ACC112 (cell line): Measurements from ENCODE around the gene ALOX15B.

Experiments
- H2AFZ ChIP-seq: fragments of 200-600 bp; sonication (generic); one replicate; pipeline ENCODE4 v1.6.0; 2017; ENCODE audit warnings: antibody characterized with exemption, low read length; ENCODE audit not compliant: unreplicated experiment
- H3K27ac ChIP-seq: fragments of 200-600 bp; sonication (generic); 2 replicates; pipeline ENCODE4 v1.5.1; 2014; ENCODE audit warnings: low read depth, mild to moderate bottlenecking, antibody characterized with exemption, low read length, moderate library complexity
- H3K27me3 ChIP-seq: fragments of 200-600 bp; sonication (generic); 2 replicates; pipeline ENCODE4 v1.6.1; 2014; ENCODE audit warnings: mild to moderate bottlenecking, antibody characterized with exemption, low read length, moderate library complexity, mixed read lengths; ENCODE audit not compliant: insufficient read depth
- H3K36me3 ChIP-seq: fragments of 200-600 bp; sonication (generic); 2 replicates; pipeline ENCODE4 v1.6.1; 2016; ENCODE audit warnings: mild to moderate bottlenecking, antibody characterized with exemption, low read length, moderate library complexity, mixed read lengths; ENCODE audit not compliant: insufficient read depth
- H3K4me1 ChIP-seq: fragments of 200-600 bp; sonication (generic); one replicate; pipeline ENCODE4 v1.6.1; 2016; ENCODE audit warnings: low read length, mixed read lengths; ENCODE audit not compliant: insufficient read depth, unreplicated experiment, control insufficient read depth
- H3K4me3 ChIP-seq: fragments of 200-600 bp; sonication (generic); 2 replicates; pipeline ENCODE4 v1.5.1; 2014; ENCODE audit warnings: mild to moderate bottlenecking, low read depth, low read length
- H3K79me2 ChIP-seq: fragments of 200-600 bp; sonication (generic); one replicate; pipeline ENCODE4 v1.6.0; 2016; ENCODE audit warnings: low read length; ENCODE audit not compliant: control insufficient read depth, unreplicated experiment, insufficient read depth

The ALOX15B gene

GRCh38 chr17:8041979-8042378, 3.1 kb downstream of the ALOX15B start:
- H3K27me3 ChIP-seq = no peaks in the 10 kb centered on the region
- H3K4me1 ChIP-seq = peaks cover 10% of the 10 kb centered on the region
- no peak overlapping the region for H3K4me3 ChIP-seq
- H2AFZ ChIP-seq = no peak overlapping the region
- H3K27ac ChIP-seq = no peak overlapping the region
- no peaks in the 10 kb centered on the region for H3K36me3 ChIP-seq
- no peaks in the 10 kb centered on the region for H3K79me2 ChIP-seq

GRCh38 chr17:8044819-8045810, 6.3 kb downstream of the ALOX15B start:
- H3K27me3 ChIP-seq = no peaks in the 10 kb centered on the region
- no peak overlapping the region for H3K4me3 ChIP-seq
- no peaks in the 10 kb centered on the region for H3K79me2 ChIP-seq
- H3K27ac ChIP-seq = no peak overlapping the region
- no peaks in the 10 kb centered on the region for H3K36me3 ChIP-seq
- peaks cover 8% of the 10 kb centered on the region for H3K4me1 ChIP-seq
- no peak overlapping the region for H2AFZ ChIP-seq

GRCh38 chr17:8046306-8046928, 7.6 kb downstream of the ALOX15B start:
- no peaks in the 10 kb centered on the region for H3K36me3 ChIP-seq
- no peak overlapping the region for H3K4me3 ChIP-seq
- H3K4me1 ChIP-seq = peaks cover 4% of the 10 kb centered on the region
- no peak overlapping the region for H3K27ac ChIP-seq
- H3K79me2 ChIP-seq = no peaks in the 10 kb centered on the region
- H2AFZ ChIP-seq = no peak overlapping the region
- no peaks in the 10 kb centered on the region for H3K27me3 ChIP-seq

DNA sequence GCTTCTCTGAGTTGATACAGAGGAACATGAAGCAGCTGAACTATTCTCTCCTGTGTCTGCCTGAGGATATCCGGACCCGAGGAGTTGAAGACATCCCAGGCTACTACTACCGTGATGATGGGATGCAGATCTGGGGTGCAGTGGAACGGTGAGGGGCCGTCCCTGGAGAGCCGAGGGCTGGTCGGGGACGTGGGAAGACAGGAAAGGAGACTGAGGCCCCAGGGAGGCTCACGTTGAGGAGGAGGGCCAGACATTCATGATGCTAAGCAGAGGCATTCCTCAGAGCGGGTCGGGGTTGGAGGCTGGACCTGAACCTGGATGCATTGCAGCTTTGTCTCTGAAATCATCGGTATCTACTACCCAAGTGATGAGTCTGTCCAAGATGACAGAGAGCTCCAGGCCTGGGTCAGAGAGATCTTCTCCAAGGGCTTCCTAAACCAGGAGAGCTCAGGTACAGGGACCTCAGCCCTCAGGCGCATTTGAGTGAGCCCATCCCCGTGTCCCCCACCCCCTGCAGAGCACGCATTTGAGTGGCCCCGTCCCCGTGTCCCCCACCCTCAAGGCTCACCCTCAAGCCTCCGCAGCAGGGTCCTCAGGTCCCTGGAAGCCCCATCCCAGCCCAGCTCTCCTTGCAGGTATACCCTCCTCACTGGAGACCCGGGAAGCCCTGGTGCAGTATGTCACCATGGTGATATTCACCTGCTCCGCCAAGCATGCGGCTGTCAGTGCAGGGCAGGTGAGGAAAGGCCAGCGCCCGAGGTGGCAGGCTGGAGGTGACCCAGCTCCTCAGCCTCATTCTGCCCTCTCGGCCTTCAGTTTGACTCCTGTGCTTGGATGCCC, 8.3 kb downstream of the ALOX15B start:
- no peak overlapping the region for H2AFZ ChIP-seq
- H3K27me3 ChIP-seq = no peaks in the 10 kb centered on the region
- H3K36me3 ChIP-seq = no peaks in the 10 kb centered on the region
- H3K4me3 ChIP-seq = no peak overlapping the region
- no peaks in the 10 kb centered on the region for H3K79me2 ChIP-seq
- no peaks in the 10 kb centered on the region for H3K4me1 ChIP-seq
- no peak overlapping the region for H3K27ac ChIP-seq

DNA sequence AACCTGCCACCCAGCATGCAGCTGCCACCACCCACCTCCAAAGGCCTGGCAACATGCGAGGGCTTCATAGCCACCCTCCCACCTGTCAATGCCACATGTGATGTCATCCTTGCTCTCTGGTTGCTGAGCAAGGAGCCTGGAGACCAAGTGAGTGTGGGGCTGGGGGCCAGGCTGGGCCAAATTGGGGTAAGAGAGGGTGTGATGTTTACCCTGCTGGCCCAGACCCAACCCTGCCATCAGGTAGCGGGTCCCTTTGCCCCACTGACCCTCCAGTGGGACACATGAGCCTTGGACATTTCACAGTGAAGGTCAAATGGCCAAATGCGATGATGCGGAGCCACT, 8.9 kb downstream of the ALOX15B start:
- Histone ChIP-seq H3K27me3 (no peaks in the 10 kb centered on the region), H3K27ac (no peak overlapping the region), H3K36me3 (no peaks in the 10 kb centered on the region), H2AFZ (no peak overlapping the region), H3K4me3 (no peak overlapping the region), H3K79me2 (no peaks in the 10 kb centered on the region), H3K4me1 (no peaks in the 10 kb centered on the region)

DNA sequence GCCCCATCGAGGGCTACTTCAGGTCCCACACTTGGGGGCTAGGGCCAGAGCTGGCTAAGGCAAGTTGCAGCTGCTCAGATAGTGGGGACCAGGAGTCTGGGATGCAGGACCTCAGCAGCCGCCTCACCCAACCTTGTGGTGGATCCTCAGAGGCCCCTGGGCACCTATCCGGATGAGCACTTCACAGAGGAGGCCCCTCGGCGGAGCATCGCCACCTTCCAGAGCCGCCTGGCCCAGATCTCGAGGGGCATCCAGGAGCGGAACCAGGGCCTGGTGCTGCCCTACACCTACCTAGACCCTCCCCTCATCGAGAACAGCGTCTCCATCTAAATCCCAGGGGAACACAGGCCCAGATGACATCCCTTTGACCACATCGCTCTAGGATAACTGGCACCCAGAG, 9.4 kb downstream of the ALOX15B start:
- Histone ChIP-seq H3K4me3 (no peak overlapping the region), H2AFZ (no peak overlapping the region), H3K27me3 (no peaks in the 10 kb centered on the region), H3K79me2 (no peaks in the 10 kb centered on the region), H3K27ac (no peak overlapping the region), H3K4me1 (no peaks in the 10 kb centered on the region), H3K36me3 (no peaks in the 10 kb centered on the region)

DNA sequence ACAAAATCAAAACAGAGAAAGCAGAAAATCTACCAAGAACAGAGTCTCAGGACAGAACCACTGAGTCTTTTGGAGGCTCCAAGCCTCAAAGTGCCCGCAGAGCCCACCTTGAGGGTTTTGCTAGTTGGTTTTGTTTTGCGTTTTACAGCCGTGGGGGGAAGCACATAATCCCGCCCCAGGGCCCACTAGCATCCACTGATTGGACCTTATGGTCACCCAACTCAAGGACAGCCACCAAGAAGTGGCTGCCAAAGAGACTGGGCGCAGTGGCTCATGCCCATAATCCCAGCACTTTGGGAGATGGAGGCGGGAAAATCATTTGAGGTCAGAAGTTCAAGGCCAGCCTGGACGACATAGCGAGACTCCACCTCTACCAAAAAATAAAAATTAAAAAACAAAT, 9.9 kb downstream of the ALOX15B start:
- Histone ChIP-seq H3K27ac (no peak overlapping the region), H3K4me3 (no peak overlapping the region), H3K27me3 (no peaks in the 10 kb centered on the region), H3K79me2 (no peaks in the 10 kb centered on the region), H3K36me3 (no peaks in the 10 kb centered on the region), H3K4me1 (no peaks in the 10 kb centered on the region), H2AFZ (no peak overlapping the region)

- Histone ChIP-seq H3K27ac (no peak overlapping the region), H3K79me2 (no peaks in the 10 kb centered on the region), H3K4me1 (peaks cover 14% of the 10 kb centered on the region), H3K36me3 (no peaks in the 10 kb centered on the region), H2AFZ (no peak overlapping the region), H3K4me3 (no peak overlapping the region), H3K27me3 (no peaks in the 10 kb centered on the region)
These were observed 13.0 kb downstream of the ALOX15B start for GRCh38 chr17:8051831-8052230.

- H3K27ac ChIP-seq = no peak overlapping the region
- no peaks in the 10 kb centered on the region for H3K36me3 ChIP-seq
These were observed 13.7 kb downstream of the ALOX15B start for GRCh38 chr17:8052256-8053252.

DNA sequence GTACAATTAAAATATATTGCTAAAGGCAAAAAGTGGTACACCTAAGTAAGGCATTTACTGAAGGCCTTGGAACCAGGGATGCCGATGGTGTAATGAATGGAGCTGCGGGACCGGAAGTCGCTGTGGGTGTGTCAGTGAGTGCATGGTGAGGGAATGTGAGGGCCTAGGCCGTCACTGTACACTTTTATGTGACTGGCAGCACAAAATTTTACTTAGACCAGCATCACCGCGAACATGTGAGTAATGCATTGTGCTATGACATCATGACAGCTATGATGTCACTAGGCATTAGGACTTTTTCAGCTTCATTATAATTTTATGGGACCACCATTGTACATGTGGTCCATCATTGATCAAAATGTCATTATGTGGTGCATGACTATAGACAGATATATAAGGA, 14.7 kb downstream of the ALOX15B start:
- H3K4me3 ChIP-seq = no peak overlapping the region
- no peak overlapping the region for H2AFZ ChIP-seq
- no peaks in the 10 kb centered on the region for H3K79me2 ChIP-seq
- H3K36me3 ChIP-seq = no peaks in the 10 kb centered on the region
- no peak overlapping the region for H3K27ac ChIP-seq
- peaks cover 19% of the 10 kb centered on the region for H3K4me1 ChIP-seq
- H3K27me3 ChIP-seq = peaks cover 6% of the 10 kb centered on the region; the same call in 1 of the 2 replicates

More at GRCh38 chr17:8052256-8053252, 13.7 kb downstream of the ALOX15B start:
- H3K4me1 ChIP-seq = peaks cover 15% of the 10 kb centered on the region
- H3K79me2 ChIP-seq = no peaks in the 10 kb centered on the region
- H3K27me3 ChIP-seq = no peaks in the 10 kb centered on the region
- no peak overlapping the region for H2AFZ ChIP-seq
- H3K4me3 ChIP-seq = no peak overlapping the region
